Astrocyte (in vitro differentiated cells and primary cell): ENCODE data around the gene SEMA7A. TPM values are rescaled to one million over a fixed set of nuclear protein-coding genes. Genes with fewer than 3 reads are reported as not detected.
A peak's percentile ranks its signal among the peaks of the same experiment; 100 is the strongest.

Source experiments
- DNase-seq: peaks from one replicate; pipeline ENCODE4 v3.0.0-alpha.2; 2010; ENCODE audit warnings: low read depth
- FAIRE-seq: peaks from 2 replicates; lab custom pipeline; 2011; peaks lifted over from hg19 to GRCh38; lab: Jason Lieb, UNC
- H2AFZ ChIP-seq: 2 replicates; pipeline ENCODE4 v1.6.0; 2012; ENCODE audit warnings: low read depth, low read length, inconsistent platforms
- H3K27ac ChIP-seq: 2 replicates; pipeline ENCODE4 v1.5.1; 2011; ENCODE audit warnings: low read depth, low read length, inconsistent platforms
- H3K27me3 ChIP-seq: 2 replicates; pipeline ENCODE4 v1.6.0; 2011; ENCODE audit warnings: low read length, inconsistent platforms; ENCODE audit not compliant: insufficient read depth
- H3K36me3 ChIP-seq: 2 replicates; pipeline ENCODE4 v1.5.1; 2011; ENCODE audit warnings: low read length, inconsistent platforms; ENCODE audit not compliant: insufficient read depth
- H3K4me1 ChIP-seq: 2 replicates; pipeline ENCODE4 v1.5.1; 2011; ENCODE audit warnings: low read length, inconsistent platforms; ENCODE audit not compliant: insufficient read depth
- H3K4me2 ChIP-seq: 2 replicates; pipeline ENCODE4 v1.6.0; 2012; ENCODE audit warnings: low read length, inconsistent platforms
- H3K4me3 ChIP-seq: 2 replicates; pipeline ENCODE4 v1.5.1; 2011; ENCODE audit warnings: low read depth, mild to moderate bottlenecking, low read length, inconsistent platforms; ENCODE audit not compliant: insufficient read depth
- H3K79me2 ChIP-seq: 2 replicates; pipeline ENCODE4 v1.6.0; 2012; ENCODE audit warnings: mild to moderate bottlenecking, low read length, inconsistent platforms; ENCODE audit not compliant: insufficient read depth
- H3K9ac ChIP-seq: 2 replicates; pipeline ENCODE4 v1.6.0; 2012; ENCODE audit warnings: mild to moderate bottlenecking, low read length, inconsistent platforms
- H3K9me3 ChIP-seq: 2 replicates; pipeline ENCODE4 v1.5.1; 2012; ENCODE audit warnings: low read depth, mild to moderate bottlenecking, low read length, inconsistent platforms; ENCODE audit not compliant: insufficient read depth
- H4K20me1 ChIP-seq: 2 replicates; pipeline ENCODE4 v1.6.0; 2012; ENCODE audit warnings: low read length, inconsistent platforms; ENCODE audit not compliant: insufficient read depth
- H3K27ac Mint-ChIP-seq: one replicate; pipeline ENCODE4 v1.8.0; 2021; ENCODE audit warnings: mild to moderate bottlenecking, mixed read lengths; ENCODE audit not compliant: unreplicated experiment
- H3K27me3 Mint-ChIP-seq: one replicate; pipeline ENCODE4 v1.8.0; 2021; ENCODE audit warnings: low read depth, mixed read lengths; ENCODE audit not compliant: unreplicated experiment
- H3K36me3 Mint-ChIP-seq: one replicate; pipeline ENCODE4 v1.8.0; 2021; ENCODE audit warnings: low read depth, mixed read lengths; ENCODE audit not compliant: unreplicated experiment
- H3K4me1 Mint-ChIP-seq: one replicate; pipeline ENCODE4 v1.8.0; 2021; ENCODE audit warnings: low read depth, mixed read lengths; ENCODE audit not compliant: unreplicated experiment
- H3K4me3 Mint-ChIP-seq: one replicate; pipeline ENCODE4 v1.8.0; 2021; ENCODE audit warnings: mild to moderate bottlenecking, moderate library complexity, mixed read lengths; ENCODE audit not compliant: unreplicated experiment
- H3K9me3 Mint-ChIP-seq: one replicate; pipeline ENCODE4 v1.8.0; 2021; ENCODE audit warnings: mild to moderate bottlenecking, mixed read lengths; ENCODE audit not compliant: unreplicated experiment
- EZH2 ChIP-seq: IDR thresholded peaks from 2 replicates; pipeline ENCODE4 v1.6.1; 2012; ENCODE audit warnings: mild to moderate bottlenecking, low read length, inconsistent platforms; ENCODE audit not compliant: insufficient read depth
- total RNA-seq: library from RNA; stranded (reverse); gene quantifications from 2 replicates; pipeline ENCODE4 v1.2.1, GENCODE V29; 2021
- TF ChIP-seq, protein P1 (sequence below): IDR thresholded peaks from 2 replicates; pipeline ENCODE4 v1.5.1; 2011; ENCODE audit warnings: low read depth, mild to moderate bottlenecking, inconsistent platforms, low read length, moderate library complexity; ENCODE audit not compliant: insufficient read depth

SEMA7A gene
- total RNA-seq, 1 donor from 2014 or later, result 26.7 TPM

DNA sequence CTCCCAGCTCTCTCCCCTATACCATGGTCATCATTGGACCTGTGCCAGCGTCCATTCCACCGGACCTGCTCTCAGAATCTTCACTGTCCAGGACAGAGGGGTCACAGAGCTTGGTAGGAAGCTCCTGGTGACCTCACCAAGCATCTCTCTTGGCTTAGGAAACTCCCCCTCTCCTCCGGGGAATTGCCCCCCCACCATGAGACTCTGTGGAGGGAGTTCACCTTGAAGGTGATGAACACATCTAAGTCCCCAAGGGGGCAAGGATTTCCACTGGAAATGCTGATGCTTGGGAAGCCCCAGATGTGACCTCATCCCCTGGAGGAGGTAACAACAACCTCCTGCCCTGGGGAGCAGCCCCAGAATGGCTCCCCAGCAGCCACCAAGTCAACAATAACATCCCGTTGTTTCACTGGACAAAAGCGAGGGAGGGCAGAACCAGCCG is 3.2 kb downstream of the SEMA7A start:
- DNase-seq (no peak), FAIRE-seq (no peak)
- Histone ChIP-seq H3K4me3 (peak overlapping the region; percentile 97), H3K36me3 (peaks cover 2% of the 10 kb centered on the region), H3K9ac (peak overlapping the region; percentile 87), H3K79me2 (peaks cover 94% of the 10 kb centered on the region), H3K27ac (peak overlapping the region; percentile 11), H3K27me3 (no peaks in the 10 kb centered on the region), H3K4me1 (peaks cover 58% of the 10 kb centered on the region), H2AFZ (no peak overlapping the region), H3K4me2 (peak overlapping the region; percentile 96), H3K9me3 (no peaks in the 10 kb centered on the region), H4K20me1 (peaks cover 74% of the 10 kb centered on the region)
- H3K27me3 Mint-ChIP-seq, result peaks cover 11% of the 10 kb centered on the region
- H3K4me1 Mint-ChIP-seq, result peaks cover 34% of the 10 kb centered on the region
- H3K4me3 Mint-ChIP-seq, result peak overlapping the region; percentile 89
- TF ChIP-seq, protein P1, sequence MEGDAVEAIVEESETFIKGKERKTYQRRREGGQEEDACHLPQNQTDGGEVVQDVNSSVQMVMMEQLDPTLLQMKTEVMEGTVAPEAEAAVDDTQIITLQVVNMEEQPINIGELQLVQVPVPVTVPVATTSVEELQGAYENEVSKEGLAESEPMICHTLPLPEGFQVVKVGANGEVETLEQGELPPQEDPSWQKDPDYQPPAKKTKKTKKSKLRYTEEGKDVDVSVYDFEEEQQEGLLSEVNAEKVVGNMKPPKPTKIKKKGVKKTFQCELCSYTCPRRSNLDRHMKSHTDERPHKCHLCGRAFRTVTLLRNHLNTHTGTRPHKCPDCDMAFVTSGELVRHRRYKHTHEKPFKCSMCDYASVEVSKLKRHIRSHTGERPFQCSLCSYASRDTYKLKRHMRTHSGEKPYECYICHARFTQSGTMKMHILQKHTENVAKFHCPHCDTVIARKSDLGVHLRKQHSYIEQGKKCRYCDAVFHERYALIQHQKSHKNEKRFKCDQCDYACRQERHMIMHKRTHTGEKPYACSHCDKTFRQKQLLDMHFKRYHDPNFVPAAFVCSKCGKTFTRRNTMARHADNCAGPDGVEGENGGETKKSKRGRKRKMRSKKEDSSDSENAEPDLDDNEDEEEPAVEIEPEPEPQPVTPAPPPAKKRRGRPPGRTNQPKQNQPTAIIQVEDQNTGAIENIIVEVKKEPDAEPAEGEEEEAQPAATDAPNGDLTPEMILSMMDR, result no peak
- TF ChIP-seq EZH2, result no peak
- no peaks in the 10 kb centered on the region for H3K9me3 Mint-ChIP-seq
- no peak overlapping the region for H3K27ac Mint-ChIP-seq
- H3K36me3 Mint-ChIP-seq, result peaks cover 5% of the 10 kb centered on the region

GRCh38 chr15:74429781-74430400 is 3.9 kb downstream of the SEMA7A start:
- FAIRE-seq, result no peak
- H2AFZ ChIP-seq, result no peak overlapping the region
- Mint-ChIP-seq H3K27me3 (peaks cover 5% of the 10 kb centered on the region), H3K4me1 (peaks cover 34% of the 10 kb centered on the region), H3K36me3 (peaks cover 5% of the 10 kb centered on the region), H3K27ac (peak overlapping the region; percentile 30), H3K4me3 (peak overlapping the region; percentile 60), H3K9me3 (no peaks in the 10 kb centered on the region)
- H3K4me3 ChIP-seq, result peak overlapping the region; percentile 97
- no peaks in the 10 kb centered on the region for H3K27me3 ChIP-seq
- peaks cover 99% of the 10 kb centered on the region for H3K79me2 ChIP-seq
- TF ChIP-seq EZH2, result no peak
- TF ChIP-seq, protein P1, result no peak
- no peak for DNase-seq
- H3K9ac ChIP-seq, result peak overlapping the region; percentile 87
- peak overlapping the region; percentile 13 for H3K27ac ChIP-seq
- no peaks in the 10 kb centered on the region for H3K9me3 ChIP-seq
- H4K20me1 ChIP-seq, result peaks cover 80% of the 10 kb centered on the region
- peak overlapping the region; percentile 96 for H3K4me2 ChIP-seq
- peaks cover 2% of the 10 kb centered on the region for H3K36me3 ChIP-seq
- H3K4me1 ChIP-seq, result peaks cover 63% of the 10 kb centered on the region
